A549 (cell line): ENCODE results near the gene MAL.

Source experiments
- CTCF ChIP-seq: fragments of >200 bp; sonication (Bioruptor Twin); formaldehyde crosslinking; IDR thresholded peaks from 3 replicates; pipeline ENCODE4 v1.5.1; 2016
- EP300 ChIP-seq, 2 experiments: fragments of >200 bp; sonication (Bioruptor Twin); formaldehyde crosslinking; IDR thresholded peaks; 2 replicates in 1 of 2; 3 replicates in 1 of 2; pipeline ENCODE4 v1.6.1; 2016 to 2017
- HOXA7 ChIP-seq: fragments of 250-450 bp; sonication (Bioruptor Pico); IDR thresholded peaks from 2 replicates; pipeline ENCODE4 v1.5.0; 2020; ENCODE audit warnings: mild to moderate bottlenecking, moderate library complexity
- MYC ChIP-seq: IDR thresholded peaks from 2 replicates; pipeline ENCODE4 v1.6.1; 2012; ENCODE audit warnings: mild to moderate bottlenecking, inconsistent platforms, low read length, improper control_type of control experiment, borderline replicate concordance
- POLR2A ChIP-seq: IDR thresholded peaks from 2 replicates; pipeline ENCODE4 v1.6.1; 2012; ENCODE audit warnings: mild to moderate bottlenecking, low read length
- USF2 ChIP-seq: fragments of 450-650 bp; IDR thresholded peaks from 2 replicates; pipeline ENCODE4 v1.6.1; 2014; ENCODE audit warnings: antibody characterized with exemption

GRCh38 chr2:95021847-95022246 is 3.7 kb upstream of the MAL start:
- TF ChIP-seq CTCF (no peak), HOXA7 (CRISPR knock-in tag) (no peak), POLR2A (no peak), MYC (no peak), EP300 (IDR thresholded peaks at IDR 0.05) (no peak), USF2 (no peak)
